Small intestine (tissue), 7 donors: ENCODE results near the gene BAG5. TPM values are rescaled to one million over a fixed set of nuclear protein-coding genes. Genes with fewer than 3 reads are reported as not detected.

Source experiments
- DNase-seq, 2 donors: peaks; one replicate each; pipeline versions ENCODE4 v3.0.0 to v3.0.0-alpha.2; 2013
- FAIRE-seq: peaks from 2 replicates; lab custom pipeline; 2012; peaks lifted over from hg19 to GRCh38; lab: Jason Lieb, UNC
- H3K27ac ChIP-seq, 3 donors: one replicate each; pipeline ENCODE4 v1.5.1; 2013; ENCODE audit warnings: low read length in 2 of 3, mild to moderate bottlenecking in 2 of 3, control low read depth in 1 of 3, inconsistent platforms in 1 of 3, low read depth in 1 of 3, moderate library complexity in 1 of 3
- H3K27me3 ChIP-seq, 3 donors: one replicate each; pipeline ENCODE4 v1.6.1; 2013; ENCODE audit warnings: low read length in 3 of 3, inconsistent platforms in 1 of 3; ENCODE audit not compliant: control insufficient read depth in 3 of 3, insufficient read depth in 3 of 3
- H3K36me3 ChIP-seq, 3 donors: one replicate each; pipeline ENCODE4 v1.6.1; 2013; ENCODE audit warnings: low read length in 3 of 3, inconsistent platforms in 1 of 3, low read depth in 1 of 3, mild to moderate bottlenecking in 1 of 3, moderate library complexity in 1 of 3; ENCODE audit not compliant: control insufficient read depth in 3 of 3, insufficient read depth in 2 of 3
- H3K4me1 ChIP-seq, 3 donors: one replicate each; pipeline ENCODE4 v1.6.1; 2013; ENCODE audit warnings: low read length in 2 of 3, inconsistent platforms in 1 of 3, low read depth in 1 of 3, mild to moderate bottlenecking in 1 of 3, moderate library complexity in 1 of 3; ENCODE audit not compliant: control insufficient read depth in 3 of 3, insufficient read depth in 2 of 3
- H3K4me3 ChIP-seq, 3 donors: one replicate each; pipeline ENCODE4 v1.5.1; 2013; ENCODE audit warnings: low read length in 3 of 3, control low read depth in 1 of 3, inconsistent platforms in 1 of 3, low read depth in 1 of 3, mild to moderate bottlenecking in 1 of 3, moderate library complexity in 1 of 3
- H3K9me3 ChIP-seq, 2 donors: one replicate each; pipeline ENCODE4 v1.6.1; 2013; ENCODE audit warnings: low read depth in 1 of 2, low read length in 1 of 2; ENCODE audit not compliant: control insufficient read depth in 2 of 2, insufficient read depth in 1 of 2
- WGBS, 3 donors: extraction: QIAGEN DNeasy Blood & Tissue Kit; methylation state at CpG; one replicate each; pipeline ENCODE4 v1.1.7; 2013; 5-methylcytosine and 5-hydroxymethylcytosine counted together
- polyA plus RNA-seq, 4 donors: library from polyadenylated mRNA; stranded (reverse) in 3 of 4; unstranded in 1 of 4; fragments of 200-250 nt in 3 of 4; fragments of 120-200 nt in 1 of 4; gene quantifications; one replicate each; pipeline versions ENCODE4 v1.2.1 to v1.2.3, GENCODE V29; 2013
- donor health status: healthy with polysubstance abuse.
- donor health status: control.
- donor health status: control.
- donor health status: Bipolar disorder and iron deficiency.
- donor health status: healthy.

Gene BAG5
- polyA plus RNA-seq, 4 donors = 8.5 to 21.8 (median 12.6) TPM

- no peak for FAIRE-seq
- H3K27ac ChIP-seq = peak overlapping the region in 2 of 3 donors; percentile 56 to 66
- peaks cover 0 to 15% (median 0%) of the 10 kb centered on the region in 3 donors for H3K36me3 ChIP-seq
- DNase-seq = no peak
- H3K27me3 ChIP-seq = no peaks in the 10 kb centered on the region
- peaks cover 0 to 6% (median 0%) of the 10 kb centered on the region in 3 donors for H3K4me1 ChIP-seq
- WGBS, 3 donors = 80 to 87% (median 82%) methylated on average over 18 of the region's 18 CpGs
- H3K9me3 ChIP-seq = no peaks in the 10 kb centered on the region
- H3K4me3 ChIP-seq = no peak overlapping the region
Measured at GRCh38 chr14:103552011-103552845, 10.2 kb downstream of the BAG5 start.

GRCh38 chr14:103551338-103551762 lies 11.1 kb downstream of the BAG5 start:
- 77 to 91% (median 88%) methylated on average over 15 to 17 of the region's 17 CpGs for WGBS, 3 donors

GRCh38 chr14:103550451-103551337 lies 11.8 kb downstream of the BAG5 start:
- Histone ChIP-seq H3K27ac (peak overlapping the region in 1 of 3 donors; percentile 56), H3K4me1 (peaks cover 0 to 13% (median 0%) of the 10 kb centered on the region in 3 donors), H3K9me3 (no peaks in the 10 kb centered on the region), H3K4me3 (no peak overlapping the region), H3K36me3 (peaks cover 0 to 15% (median 0%) of the 10 kb centered on the region in 3 donors), H3K27me3 (no peaks in the 10 kb centered on the region)
- no peak for DNase-seq
- 70 to 78% (median 75%) methylated on average over 21 to 22 of the region's 22 CpGs for WGBS, 3 donors
- no peak for FAIRE-seq

More at GRCh38 chr14:103551338-103551762, 11.1 kb downstream of the BAG5 start:
- H3K4me3 ChIP-seq = no peak overlapping the region
- no peaks in the 10 kb centered on the region for H3K9me3 ChIP-seq
- H3K36me3 ChIP-seq = peaks cover 0 to 15% (median 0%) of the 10 kb centered on the region in 3 donors
- DNase-seq (no peak), FAIRE-seq (no peak)
- peaks cover 0 to 12% (median 0%) of the 10 kb centered on the region in 3 donors for H3K4me1 ChIP-seq
- H3K27ac ChIP-seq = peak overlapping the region in 2 of 3 donors; percentile 56 to 66
- no peaks in the 10 kb centered on the region for H3K27me3 ChIP-seq

GRCh38 chr14:103549361-103550311 lies 12.8 kb downstream of the BAG5 start:
- Histone ChIP-seq H3K9me3 (no peaks in the 10 kb centered on the region), H3K27me3 (no peaks in the 10 kb centered on the region), H3K27ac (no peak overlapping the region), H3K4me3 (no peak overlapping the region), H3K4me1 (peaks cover 0 to 17% (median 0%) of the 10 kb centered on the region in 3 donors), H3K36me3 (peaks cover 0 to 11% (median 0%) of the 10 kb centered on the region in 3 donors)
- FAIRE-seq (no peak), DNase-seq (no peak)
- WGBS, 3 donors = 80 to 86% (median 82%) methylated on average over 29 to 30 of the region's 30 CpGs

- WGBS, 3 donors = 83 to 91% (median 89%) methylated on average over 24 to 27 of the region's 27 CpGs
- FAIRE-seq (no peak), DNase-seq (no peak)
- no peak overlapping the region for H3K27ac ChIP-seq
- peaks cover 0 to 26% (median 0%) of the 10 kb centered on the region in 3 donors for H3K4me1 ChIP-seq
- no peaks in the 10 kb centered on the region for H3K27me3 ChIP-seq
- H3K4me3 ChIP-seq = no peak overlapping the region
- H3K36me3 ChIP-seq = peaks cover 0 to 10% (median 0%) of the 10 kb centered on the region in 3 donors
- no peaks in the 10 kb centered on the region for H3K9me3 ChIP-seq
Measured at GRCh38 chr14:103548463-103549351, 13.8 kb downstream of the BAG5 start.

GRCh38 chr14:103547941-103548462 lies 14.5 kb downstream of the BAG5 start:
- DNase-seq = no peak
- Histone ChIP-seq H3K27ac (no peak overlapping the region), H3K27me3 (no peaks in the 10 kb centered on the region), H3K4me3 (no peak overlapping the region), H3K9me3 (no peaks in the 10 kb centered on the region), H3K4me1 (peaks cover 0 to 33% (median under 1%) of the 10 kb centered on the region in 3 donors), H3K36me3 (peaks cover 0 to 9% (median 0%) of the 10 kb centered on the region in 3 donors)
- FAIRE-seq = no peak
- WGBS, 3 donors = 83 to 88% (median 85%) methylated on average over 18 of the region's 18 CpGs

GRCh38 chr14:103547455-103547940 lies 15.0 kb downstream of the BAG5 start:
- Histone ChIP-seq H3K36me3 (peaks cover 0 to 4% (median 0%) of the 10 kb centered on the region in 3 donors), H3K27me3 (no peaks in the 10 kb centered on the region), H3K27ac (no peak overlapping the region), H3K9me3 (no peaks in the 10 kb centered on the region), H3K4me3 (no peak overlapping the region), H3K4me1 (peaks cover 0 to 38% (median 3%) of the 10 kb centered on the region in 3 donors)
- WGBS, 3 donors = 80 to 87% (median 83%) methylated on average over 11 of the region's 11 CpGs
- FAIRE-seq (no peak), DNase-seq (no peak)
